ENCODE data around the gene GABPB1. TPM values are rescaled to one million over a fixed set of nuclear protein-coding genes. Genes with fewer than 3 reads are reported as not detected.
"Not testable (repeated sequence)": the region's sequence is repeated elsewhere in the genome, so short reads cannot be mapped to it uniquely, and the experiment has no call there.

GABPB1 gene
- polyA plus RNA-seq, 3 donors = 12.9 to 15.1 (median 14.9) TPM

DNA sequence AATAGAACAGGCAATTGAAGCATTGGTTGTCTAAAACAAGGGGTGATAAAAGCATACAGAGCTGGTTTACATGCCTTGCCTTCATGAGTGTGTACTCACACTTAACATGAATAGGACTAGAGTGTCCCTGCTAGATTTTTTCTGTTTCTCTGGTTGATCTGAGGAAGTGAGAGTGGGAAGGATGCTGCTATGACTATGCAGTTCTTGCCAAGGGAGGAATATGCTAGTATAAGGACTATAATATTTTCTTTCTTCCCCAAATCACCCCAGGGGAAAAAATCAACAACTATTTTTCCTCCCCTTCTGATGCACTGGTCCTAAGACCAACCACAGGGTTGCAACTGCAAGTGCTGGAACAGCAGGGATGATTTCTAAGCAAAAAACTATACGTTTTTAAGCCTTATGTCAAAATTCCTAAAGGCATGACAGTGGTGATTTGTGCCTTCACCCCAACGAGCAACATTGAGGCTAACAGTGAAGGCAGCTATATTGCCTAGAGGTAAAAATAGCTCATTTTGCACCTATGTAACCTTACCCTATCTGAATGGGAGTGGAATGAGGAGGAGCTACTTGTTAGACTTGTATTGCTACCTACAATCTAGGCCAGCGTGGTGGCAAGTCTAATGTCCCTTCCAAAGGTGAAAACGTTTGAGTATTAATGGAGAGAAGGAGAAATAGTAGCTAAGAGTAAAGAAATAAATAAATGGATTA lies 35.7 kb upstream of the GABPB1 start:
- Mint-ChIP-seq H3K4me3 (peak overlapping the region in 1 of 2 donors; percentile 39), H3K27me3 (ENCODE audit: low read depth in 3 of 3) (peaks cover 0 to 2% (median 0%) of the 10 kb centered on the region in 3 donors), H3K27ac (peak overlapping the region in 6 of 7 donors; percentile 41 to 79 (median 66)), H3K36me3 (no peaks in the 10 kb centered on the region), H3K4me1 (peaks cover 23% of the 10 kb centered on the region), H3K9me3 (peaks cover 0 to 1% (median 0%) of the 10 kb centered on the region in 7 donors)
- H3K4me1 ChIP-seq (ENCODE audit: control insufficient read depth in 1 of 2, insufficient read depth in 2 of 2, low read length in 2 of 2) = peaks cover 16 to 19% of the 10 kb centered on the region in 2 donors
- peak overlapping the region in 1 of 2 donors; percentile 65 for H3K27ac ChIP-seq (ENCODE audit: low read depth in 1 of 2, low read length in 2 of 2)
- DNase-seq = peak; percentile 47 to 65 (median 54)
- TF ChIP-seq, protein P1, sequence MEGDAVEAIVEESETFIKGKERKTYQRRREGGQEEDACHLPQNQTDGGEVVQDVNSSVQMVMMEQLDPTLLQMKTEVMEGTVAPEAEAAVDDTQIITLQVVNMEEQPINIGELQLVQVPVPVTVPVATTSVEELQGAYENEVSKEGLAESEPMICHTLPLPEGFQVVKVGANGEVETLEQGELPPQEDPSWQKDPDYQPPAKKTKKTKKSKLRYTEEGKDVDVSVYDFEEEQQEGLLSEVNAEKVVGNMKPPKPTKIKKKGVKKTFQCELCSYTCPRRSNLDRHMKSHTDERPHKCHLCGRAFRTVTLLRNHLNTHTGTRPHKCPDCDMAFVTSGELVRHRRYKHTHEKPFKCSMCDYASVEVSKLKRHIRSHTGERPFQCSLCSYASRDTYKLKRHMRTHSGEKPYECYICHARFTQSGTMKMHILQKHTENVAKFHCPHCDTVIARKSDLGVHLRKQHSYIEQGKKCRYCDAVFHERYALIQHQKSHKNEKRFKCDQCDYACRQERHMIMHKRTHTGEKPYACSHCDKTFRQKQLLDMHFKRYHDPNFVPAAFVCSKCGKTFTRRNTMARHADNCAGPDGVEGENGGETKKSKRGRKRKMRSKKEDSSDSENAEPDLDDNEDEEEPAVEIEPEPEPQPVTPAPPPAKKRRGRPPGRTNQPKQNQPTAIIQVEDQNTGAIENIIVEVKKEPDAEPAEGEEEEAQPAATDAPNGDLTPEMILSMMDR (IDR thresholded peaks at IDR 0.05) = no peak
- no CpG with 5 or more reads among the region's 4 CpGs for WGBS (ENCODE audit: insufficient coverage)
- no peak overlapping the region for H3K9ac ChIP-seq (ENCODE audit: insufficient read depth, low read length, poor library complexity, severe bottlenecking)
- H3K79me2 ChIP-seq (ENCODE audit: insufficient read depth, low read length) = no peaks in the 10 kb centered on the region
- H3K36me3 ChIP-seq (replicated peaks in 1 of 2; ENCODE audit: control insufficient read depth in 1 of 2, insufficient read depth in 2 of 2, low read length in 2 of 2) = no peaks in the 10 kb centered on the region
- intact Hi-C loops (cut with micrococcal nuclease) = no loop called here
- no peaks in the 10 kb centered on the region for H3K9me3 ChIP-seq (replicated peaks in 1 of 2; ENCODE audit: control insufficient read depth in 1 of 2, insufficient read depth in 1 of 2, low read length in 2 of 2)
- no peaks in the 10 kb centered on the region for H3K27me3 ChIP-seq (ENCODE audit: control insufficient read depth in 2 of 2, insufficient read depth in 2 of 2, low read length in 2 of 2)
- peak overlapping the region; percentile 10 for H2AFZ ChIP-seq (ENCODE audit: insufficient read depth, low read depth, low read length, poor library complexity, severe bottlenecking)
- peak overlapping the region; percentile 44 for H3K4me2 ChIP-seq (replicated peaks; ENCODE audit: extremely low read depth, low read length, poor library complexity, severe bottlenecking)
- no peaks in the 10 kb centered on the region for H4K20me1 ChIP-seq (ENCODE audit: insufficient read depth, low read length)
- peak overlapping the region in 1 of 3 experiments; percentile 5 for H3K4me3 ChIP-seq (replicated peaks in 1 of 3; ENCODE audit: low read depth in 2 of 3, low read length in 3 of 3)

DNA sequence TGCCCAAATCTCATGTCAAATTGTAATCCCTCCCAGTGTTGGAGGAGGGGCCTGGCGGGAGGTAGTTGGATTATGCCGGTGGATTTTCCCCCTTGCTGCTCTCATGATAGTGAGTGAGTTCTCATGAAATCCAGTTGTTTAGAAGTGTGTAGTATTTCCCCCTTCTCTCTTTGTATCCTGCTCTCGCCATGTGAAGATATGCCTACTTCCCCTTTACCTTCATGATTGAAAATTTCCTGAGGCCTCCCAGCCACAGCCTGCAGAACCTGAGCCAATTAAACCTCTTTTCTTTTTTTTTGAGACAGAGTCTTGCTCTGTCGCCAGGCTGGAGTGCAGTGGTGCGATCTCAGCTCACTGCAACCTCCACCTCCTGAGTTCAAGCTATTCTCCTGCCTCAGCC lies 27.4 kb upstream of the GABPB1 start:
- H3K9ac ChIP-seq (ENCODE audit: insufficient read depth, low read length, poor library complexity, severe bottlenecking); H3K9me3 ChIP-seq (replicated peaks in 1 of 2; ENCODE audit: control insufficient read depth in 1 of 2, insufficient read depth in 1 of 2, low read length in 2 of 2); H3K27me3 ChIP-seq (ENCODE audit: control insufficient read depth in 2 of 2, insufficient read depth in 2 of 2, low read length in 2 of 2); H2AFZ ChIP-seq (ENCODE audit: insufficient read depth, low read depth, low read length, poor library complexity, severe bottlenecking); H3K79me2 ChIP-seq (ENCODE audit: insufficient read depth, low read length); H3K4me2 ChIP-seq (replicated peaks; ENCODE audit: extremely low read depth, low read length, poor library complexity, severe bottlenecking); H3K36me3 Mint-ChIP-seq; intact Hi-C loops (cut with micrococcal nuclease); H3K9me3 Mint-ChIP-seq; H4K20me1 ChIP-seq (ENCODE audit: insufficient read depth, low read length); H3K27me3 Mint-ChIP-seq (ENCODE audit: low read depth in 3 of 3); H3K27ac ChIP-seq (ENCODE audit: low read depth in 1 of 2, low read length in 2 of 2); H3K36me3 ChIP-seq (replicated peaks in 1 of 2; ENCODE audit: control insufficient read depth in 1 of 2, insufficient read depth in 2 of 2, low read length in 2 of 2); H3K4me3 ChIP-seq (replicated peaks in 1 of 3; ENCODE audit: low read depth in 2 of 3, low read length in 3 of 3): not testable (repeated sequence)
- H3K4me1 Mint-ChIP-seq = peaks cover 30% of the 10 kb centered on the region
- peak in 1 of 3 donors; percentile 7 for DNase-seq
- peak overlapping the region in 1 of 2 donors; percentile 7 for H3K4me3 Mint-ChIP-seq
- H3K27ac Mint-ChIP-seq = peak overlapping the region in 4 of 7 donors; percentile 1 to 70 (median 62)
- peaks cover 17 to 18% of the 10 kb centered on the region in 2 donors for H3K4me1 ChIP-seq (ENCODE audit: control insufficient read depth in 1 of 2, insufficient read depth in 2 of 2, low read length in 2 of 2)
- 0% methylated on average over 3 of the region's 5 CpGs for WGBS (ENCODE audit: insufficient coverage)
